CD14-positive monocyte (primary cell): ENCODE results near the gene EPM2A. TPM values are rescaled to one million over a fixed set of nuclear protein-coding genes. Genes with fewer than 3 reads are reported as not detected.

Experiments used
- DNase-seq, 3 donors: peaks; one replicate each; pipeline ENCODE4 v3.0.0-alpha.2; 2011 to 2022
- H2AFZ ChIP-seq: 2 replicates; pipeline ENCODE4 v1.6.0; 2012; ENCODE audit warnings: mild to moderate bottlenecking, low read depth, low read length, inconsistent platforms; ENCODE audit not compliant: insufficient read depth, poor library complexity, severe bottlenecking
- H3K27ac ChIP-seq, 2 donors: 1 replicate in 1 of 2; 2 replicates in 1 of 2; pipeline ENCODE4 v1.5.1; 2012 to 2013; ENCODE audit warnings: low read length in 2 of 2, control low read depth in 1 of 2, inconsistent platforms in 1 of 2, low read depth in 1 of 2, mild to moderate bottlenecking in 1 of 2
- H3K27me3 ChIP-seq, 2 donors: one replicate each; pipeline versions ENCODE4 v1.6.0 to v1.6.1; 2011 to 2013; ENCODE audit warnings: low read length in 2 of 2; ENCODE audit not compliant: control insufficient read depth in 2 of 2, insufficient read depth in 2 of 2
- H3K36me3 ChIP-seq, 2 donors: replicated peaks in 1 of 2; 1 replicate in 1 of 2; 2 replicates in 1 of 2; pipeline versions ENCODE4 v1.5.1 to v1.6.1; 2012 to 2013; ENCODE audit warnings: low read length in 2 of 2, control low read depth in 1 of 2, inconsistent platforms in 1 of 2, mild to moderate bottlenecking in 1 of 2; ENCODE audit not compliant: insufficient read depth in 2 of 2, control insufficient read depth in 1 of 2
- H3K4me1 ChIP-seq, 2 donors: 1 replicate in 1 of 2; 2 replicates in 1 of 2; pipeline versions ENCODE4 v1.5.1 to v1.6.1; 2012 to 2013; ENCODE audit warnings: low read length in 2 of 2, control low read depth in 1 of 2, inconsistent platforms in 1 of 2, mild to moderate bottlenecking in 1 of 2, moderate library complexity in 1 of 2; ENCODE audit not compliant: insufficient read depth in 2 of 2, control insufficient read depth in 1 of 2
- H3K4me2 ChIP-seq: replicated peaks from 2 replicates; pipeline ENCODE3; 2012; ENCODE audit warnings: low read length, moderate library complexity, mild to moderate bottlenecking; ENCODE audit not compliant: poor library complexity, severe bottlenecking; ENCODE audit errors: extremely low read depth
- H3K4me3 ChIP-seq, 3 experiments: fragments of 200-600 bp in 1 of 3; sonication (generic) in 1 of 3; replicated peaks in 1 of 3; 1 replicate in 2 of 3; 2 replicates in 1 of 3; pipeline ENCODE4 v1.5.1; 2011 to 2013; ENCODE audit warnings: low read length in 3 of 3, mild to moderate bottlenecking in 3 of 3, control low read depth in 2 of 3, low read depth in 2 of 3, inconsistent platforms in 1 of 3, moderate library complexity in 1 of 3
- H3K79me2 ChIP-seq: 2 replicates; pipeline ENCODE4 v1.6.0; 2012; ENCODE audit warnings: mild to moderate bottlenecking, control low read depth, inconsistent platforms, low read length, moderate library complexity; ENCODE audit not compliant: insufficient read depth
- H3K9ac ChIP-seq: 2 replicates; pipeline ENCODE4 v1.6.0; 2017; ENCODE audit warnings: low read length, mild to moderate bottlenecking; ENCODE audit not compliant: insufficient read depth, poor library complexity, severe bottlenecking
- H3K9me3 ChIP-seq, 2 donors: replicated peaks in 1 of 2; 1 replicate in 1 of 2; 2 replicates in 1 of 2; pipeline versions ENCODE4 v1.5.1 to v1.6.1; 2012 to 2013; ENCODE audit warnings: low read length in 2 of 2, control low read depth in 1 of 2; ENCODE audit not compliant: control insufficient read depth in 1 of 2, insufficient read depth in 1 of 2
- H4K20me1 ChIP-seq: 2 replicates; pipeline ENCODE4 v1.6.0; 2012; ENCODE audit warnings: mild to moderate bottlenecking, low read length, control low read depth, moderate library complexity; ENCODE audit not compliant: insufficient read depth
- H3K27ac Mint-ChIP-seq, 7 donors: one replicate each; pipeline ENCODE4 v1.8.0; 2020; ENCODE audit warnings: mild to moderate bottlenecking in 7 of 7, mixed read lengths in 7 of 7, moderate library complexity in 6 of 7, inconsistent platforms in 2 of 7
- H3K27me3 Mint-ChIP-seq, 3 donors: one replicate each; pipeline ENCODE4 v1.8.0; 2021 to 2022; ENCODE audit warnings: low read depth in 3 of 3, mild to moderate bottlenecking in 3 of 3, mixed read lengths in 3 of 3, moderate library complexity in 3 of 3, inconsistent platforms in 1 of 3
- H3K36me3 Mint-ChIP-seq, 2 donors: one replicate each; pipeline ENCODE4 v1.8.0; 2020; ENCODE audit warnings: mixed read lengths in 2 of 2, inconsistent platforms in 1 of 2, mild to moderate bottlenecking in 1 of 2
- H3K4me1 Mint-ChIP-seq: one replicate; pipeline ENCODE4 v1.8.0; 2020; ENCODE audit warnings: mild to moderate bottlenecking, mixed read lengths
- H3K4me3 Mint-ChIP-seq, 2 donors: one replicate each; pipeline ENCODE4 v1.8.0; 2020; ENCODE audit warnings: mild to moderate bottlenecking in 2 of 2, mixed read lengths in 2 of 2, moderate library complexity in 1 of 2
- H3K9me3 Mint-ChIP-seq, 7 donors: one replicate each; pipeline ENCODE4 v1.8.0; 2020 to 2022; ENCODE audit warnings: mixed read lengths in 7 of 7, mild to moderate bottlenecking in 6 of 7, moderate library complexity in 6 of 7, inconsistent platforms in 2 of 7
- WGBS: methylation state at CpG from one replicate; pipeline ENCODE4 v1.1.5; 2013; ENCODE audit warnings: missing lambda C conversion rate; ENCODE audit not compliant: insufficient coverage; 5-methylcytosine and 5-hydroxymethylcytosine counted together
- intact Hi-C, 2 donors: fragments of 100-400 bp; cut with micrococcal nuclease; formaldehyde crosslinking; loops; one replicate each; pipeline versions ENCODE4 v1.15.0 to v1.15.1; 2023
- polyA plus RNA-seq, 3 donors: library from polyadenylated mRNA; depleted of rRNA in 1 of 3; unstranded in 2 of 3; stranded (reverse) in 1 of 3; fragments of 300-500 nt in 2 of 3; fragments of >200 nt in 1 of 3; fragmentation: Illumina TruSeq in 2 of 3; gene quantifications; 1 replicate in 2 of 3; 2 replicates in 1 of 3; pipeline ENCODE4 v1.2.3, GENCODE V29; 2012 to 2021
- TF ChIP-seq, protein P1 (sequence below): fragments of 200-600 bp; IDR thresholded peaks from one replicate; pipeline ENCODE4 v1.8.0; 2022; ENCODE audit warnings: antibody characterized with exemption, mild to moderate bottlenecking

Gene EPM2A
- polyA plus RNA-seq, 3 donors = 2.5 to 4.1 (median 3.2) TPM

DNA sequence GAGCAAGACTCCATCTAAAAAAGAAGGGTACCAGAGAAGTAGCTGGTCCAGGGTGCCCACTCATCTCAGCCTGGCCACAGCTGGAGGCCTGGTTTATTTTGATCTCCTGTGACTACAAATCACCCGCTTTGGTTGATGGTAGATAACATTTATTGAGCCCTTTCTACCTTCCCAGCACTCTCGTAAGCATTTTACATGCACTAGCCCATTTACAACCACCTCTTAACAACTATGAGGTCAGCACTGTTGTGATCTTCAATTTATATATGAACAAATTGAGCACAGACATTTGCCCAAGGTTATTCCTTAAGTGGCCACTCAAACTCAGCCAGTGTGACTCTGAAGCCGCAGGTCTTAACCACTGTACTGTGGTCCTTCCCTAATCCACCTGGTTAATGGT, 104.7 kb downstream of the EPM2A start:
- no peaks in the 10 kb centered on the region for H3K27me3 ChIP-seq
- TF ChIP-seq, protein P1, sequence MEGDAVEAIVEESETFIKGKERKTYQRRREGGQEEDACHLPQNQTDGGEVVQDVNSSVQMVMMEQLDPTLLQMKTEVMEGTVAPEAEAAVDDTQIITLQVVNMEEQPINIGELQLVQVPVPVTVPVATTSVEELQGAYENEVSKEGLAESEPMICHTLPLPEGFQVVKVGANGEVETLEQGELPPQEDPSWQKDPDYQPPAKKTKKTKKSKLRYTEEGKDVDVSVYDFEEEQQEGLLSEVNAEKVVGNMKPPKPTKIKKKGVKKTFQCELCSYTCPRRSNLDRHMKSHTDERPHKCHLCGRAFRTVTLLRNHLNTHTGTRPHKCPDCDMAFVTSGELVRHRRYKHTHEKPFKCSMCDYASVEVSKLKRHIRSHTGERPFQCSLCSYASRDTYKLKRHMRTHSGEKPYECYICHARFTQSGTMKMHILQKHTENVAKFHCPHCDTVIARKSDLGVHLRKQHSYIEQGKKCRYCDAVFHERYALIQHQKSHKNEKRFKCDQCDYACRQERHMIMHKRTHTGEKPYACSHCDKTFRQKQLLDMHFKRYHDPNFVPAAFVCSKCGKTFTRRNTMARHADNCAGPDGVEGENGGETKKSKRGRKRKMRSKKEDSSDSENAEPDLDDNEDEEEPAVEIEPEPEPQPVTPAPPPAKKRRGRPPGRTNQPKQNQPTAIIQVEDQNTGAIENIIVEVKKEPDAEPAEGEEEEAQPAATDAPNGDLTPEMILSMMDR = no peak
- no peaks in the 10 kb centered on the region for H3K36me3 ChIP-seq
- no peak overlapping the region for H2AFZ ChIP-seq
- peaks cover 11 to 16% of the 10 kb centered on the region in 2 donors for H3K36me3 Mint-ChIP-seq
- H3K27me3 Mint-ChIP-seq = peaks cover 0 to 1% (median 0%) of the 10 kb centered on the region in 3 donors
- H3K27ac Mint-ChIP-seq = no peak overlapping the region
- H4K20me1 ChIP-seq = no peaks in the 10 kb centered on the region
- intact Hi-C loops = loop anchor here in 1 of 2 donors (10.0 kb wide), 1 partner anchor 1046 kb away; no protein-coding TSS in a partner anchor
- no CpG with 5 or more reads among the region's 3 CpGs for WGBS
- no peaks in the 10 kb centered on the region for H3K4me1 ChIP-seq
- H3K4me2 ChIP-seq = no peak overlapping the region
- no peaks in the 10 kb centered on the region for H3K79me2 ChIP-seq
- H3K27ac ChIP-seq = no peak overlapping the region
- no peaks in the 10 kb centered on the region for H3K9me3 ChIP-seq
- no peak overlapping the region for H3K4me3 Mint-ChIP-seq
- H3K4me1 Mint-ChIP-seq = peaks cover 2% of the 10 kb centered on the region
- H3K9ac ChIP-seq = no peak overlapping the region
- no peak for DNase-seq
- H3K4me3 ChIP-seq = no peak overlapping the region
- H3K9me3 Mint-ChIP-seq = peaks cover 0 to 4% (median 0%) of the 10 kb centered on the region in 7 donors

GRCh38 chr6:145629478-145629877, 105.8 kb downstream of the EPM2A start:
- Histone ChIP-seq H3K9ac (no peak overlapping the region), H2AFZ (no peak overlapping the region), H3K36me3 (no peaks in the 10 kb centered on the region), H4K20me1 (no peaks in the 10 kb centered on the region), H3K9me3 (no peaks in the 10 kb centered on the region), H3K27me3 (no peaks in the 10 kb centered on the region), H3K4me1 (no peaks in the 10 kb centered on the region), H3K4me3 (no peak overlapping the region), H3K4me2 (no peak overlapping the region), H3K79me2 (no peaks in the 10 kb centered on the region), H3K27ac (no peak overlapping the region)
- intact Hi-C loops = no loop called here
- DNase-seq = no peak
- H3K36me3 Mint-ChIP-seq = peaks cover 10 to 17% of the 10 kb centered on the region in 2 donors
- H3K27me3 Mint-ChIP-seq = peaks cover 0 to 1% (median 0%) of the 10 kb centered on the region in 3 donors
- peaks cover 2% of the 10 kb centered on the region for H3K4me1 Mint-ChIP-seq
- H3K4me3 Mint-ChIP-seq = no peak overlapping the region
- peaks cover 0 to 4% (median 0%) of the 10 kb centered on the region in 7 donors for H3K9me3 Mint-ChIP-seq
- WGBS = 100% methylated on average over 3 of the region's 4 CpGs
- no peak overlapping the region for H3K27ac Mint-ChIP-seq
- TF ChIP-seq, protein P1 = no peak
